ENCODE results near the gene ATP1B2.

ATP1B2 gene

DNA sequence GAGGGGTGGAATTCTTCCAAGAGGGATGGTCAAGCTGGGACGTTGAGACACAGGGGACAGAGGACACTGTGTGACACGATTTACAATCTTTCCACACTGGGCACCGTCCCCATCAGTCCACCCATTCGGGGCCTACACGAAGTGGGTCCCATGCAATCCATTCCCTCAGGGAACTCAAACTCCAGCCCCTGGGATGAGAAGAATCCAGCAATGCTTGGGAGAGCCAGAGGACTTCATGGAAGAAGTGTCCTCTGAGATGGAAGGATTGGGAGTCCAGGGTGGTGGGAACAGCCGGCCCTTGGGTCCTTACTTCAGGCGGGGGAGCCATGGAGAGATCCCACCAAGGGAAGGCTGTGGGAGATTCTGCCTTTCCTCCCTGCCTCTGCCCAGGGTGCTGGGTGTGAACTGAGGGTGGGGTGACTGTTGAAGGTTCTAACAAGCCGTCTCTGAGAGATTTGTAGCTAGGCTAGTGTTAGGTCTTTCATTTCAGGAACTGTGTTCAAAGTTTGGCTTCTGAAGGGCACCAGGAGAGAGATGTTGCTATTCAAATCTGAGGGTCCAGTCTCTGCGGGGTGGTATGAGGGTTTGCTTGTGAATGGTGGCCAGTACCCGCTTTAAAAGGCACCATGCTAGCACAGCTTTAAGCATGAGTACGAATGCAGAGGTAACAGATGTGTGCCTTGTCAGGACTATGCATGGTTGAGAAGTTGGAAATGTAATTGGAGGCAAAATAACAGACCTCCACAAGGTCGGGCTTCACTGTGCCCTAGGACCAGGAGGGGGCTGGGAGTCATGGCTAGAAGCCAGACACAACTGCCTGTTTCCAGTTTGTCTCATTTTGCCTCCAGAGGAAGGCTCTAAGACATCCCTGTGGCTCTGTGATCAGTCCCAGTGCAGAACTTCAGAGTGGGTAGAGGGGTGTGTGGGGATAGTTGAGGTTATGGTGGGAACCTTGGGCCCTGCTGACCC is 1.9 kb downstream of the ATP1B2 start:
- Histone ChIP-seq H3K4me3 (ENCODE audit: low read depth in 1 of 5, low read length in 5 of 5) (no peak overlapping the region), H3K27me3 (ENCODE audit: control insufficient read depth in 5 of 5, insufficient read depth in 4 of 5, low read length in 5 of 5) (peaks cover 13 to 41% (median 34%) of the 10 kb centered on the region in 5 donors), H3K9ac (ENCODE audit: low read length in 5 of 5) (no peak overlapping the region), H3K36me3 (ENCODE audit: control insufficient read depth in 5 of 5, insufficient read depth in 5 of 5, low read length in 5 of 5) (no peaks in the 10 kb centered on the region), H3K27ac (ENCODE audit: low read depth, low read length) (no peak overlapping the region), H3K9me3 (ENCODE audit: control insufficient read depth in 5 of 5, low read length in 5 of 5) (no peaks in the 10 kb centered on the region), H3K4me1 (ENCODE audit: control insufficient read depth in 5 of 5, insufficient read depth in 5 of 5, low read length in 5 of 5) (peaks cover 0 to 21% (median 18%) of the 10 kb centered on the region in 5 donors)

DNA sequence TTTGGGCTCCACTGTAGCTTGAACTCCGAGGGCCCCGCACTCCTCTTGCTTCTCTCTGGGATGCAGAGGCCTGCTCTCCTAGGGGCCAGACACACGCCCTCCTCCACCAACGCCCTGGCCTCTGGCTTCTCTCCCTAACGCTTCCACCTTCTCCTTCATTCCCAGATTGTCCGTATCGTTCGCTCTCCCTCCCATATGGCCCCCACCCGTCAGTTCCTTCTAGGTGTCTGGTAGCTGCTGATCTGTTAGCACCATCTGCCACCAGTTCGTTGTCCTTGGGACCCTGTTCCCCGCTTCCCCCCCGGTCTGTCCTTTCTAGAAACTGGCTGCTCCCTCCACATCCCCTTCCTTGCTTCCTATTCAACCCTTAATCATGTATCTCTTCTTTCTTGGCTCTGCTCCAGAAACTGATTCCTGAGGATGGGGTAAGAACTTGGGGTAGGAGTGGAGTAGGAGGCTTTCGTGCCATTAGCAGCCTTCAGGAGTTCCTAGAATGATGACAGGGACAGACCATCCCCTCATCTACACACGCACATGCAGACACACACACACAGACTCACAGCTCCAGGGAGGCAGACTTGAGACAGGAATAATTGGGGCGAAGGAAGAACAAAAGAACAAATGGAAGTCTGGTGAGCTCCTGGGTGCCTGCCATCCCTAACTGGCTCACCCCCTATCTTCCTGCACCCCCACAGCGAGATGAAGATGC is 4.3 kb downstream of the ATP1B2 start:
- peaks cover 0 to 21% (median 18%) of the 10 kb centered on the region in 5 donors for H3K4me1 ChIP-seq (ENCODE audit: control insufficient read depth in 5 of 5, insufficient read depth in 5 of 5, low read length in 5 of 5)
- no peaks in the 10 kb centered on the region for H3K36me3 ChIP-seq (ENCODE audit: control insufficient read depth in 5 of 5, insufficient read depth in 5 of 5, low read length in 5 of 5)
- H3K9ac ChIP-seq (ENCODE audit: low read length in 5 of 5) = no peak overlapping the region
- no peak overlapping the region for H3K4me3 ChIP-seq (ENCODE audit: low read depth in 1 of 5, low read length in 5 of 5)
- no peak overlapping the region for H3K27ac ChIP-seq (ENCODE audit: low read depth, low read length)
- H3K27me3 ChIP-seq (ENCODE audit: control insufficient read depth in 5 of 5, insufficient read depth in 4 of 5, low read length in 5 of 5) = peaks cover 10 to 38% (median 27%) of the 10 kb centered on the region in 5 donors
- no peaks in the 10 kb centered on the region for H3K9me3 ChIP-seq (ENCODE audit: control insufficient read depth in 5 of 5, low read length in 5 of 5)

DNA sequence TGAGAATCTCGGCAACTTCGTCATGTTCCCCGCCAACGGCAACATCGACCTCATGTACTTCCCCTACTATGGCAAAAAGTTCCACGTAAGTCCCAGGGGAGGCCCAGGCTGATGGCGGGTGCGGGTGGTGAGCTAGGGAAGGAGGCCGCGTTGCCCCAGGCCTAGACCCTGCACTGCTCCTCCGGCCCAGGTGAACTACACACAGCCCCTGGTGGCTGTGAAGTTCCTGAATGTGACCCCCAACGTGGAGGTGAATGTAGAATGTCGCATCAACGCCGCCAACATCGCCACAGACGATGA is 4.8 kb downstream of the ATP1B2 start:
- no peak overlapping the region for H3K27ac ChIP-seq (ENCODE audit: low read depth, low read length)
- H3K36me3 ChIP-seq (ENCODE audit: control insufficient read depth in 5 of 5, insufficient read depth in 5 of 5, low read length in 5 of 5) = no peaks in the 10 kb centered on the region
- H3K4me1 ChIP-seq (ENCODE audit: control insufficient read depth in 5 of 5, insufficient read depth in 5 of 5, low read length in 5 of 5) = peaks cover 0 to 16% (median 13%) of the 10 kb centered on the region in 5 donors
- peaks cover 5 to 33% (median 22%) of the 10 kb centered on the region in 5 donors for H3K27me3 ChIP-seq (ENCODE audit: control insufficient read depth in 5 of 5, insufficient read depth in 4 of 5, low read length in 5 of 5)
- H3K4me3 ChIP-seq (ENCODE audit: low read depth in 1 of 5, low read length in 5 of 5) = no peak overlapping the region
- no peaks in the 10 kb centered on the region for H3K9me3 ChIP-seq (ENCODE audit: control insufficient read depth in 5 of 5, low read length in 5 of 5)
- H3K9ac ChIP-seq (ENCODE audit: low read length in 5 of 5) = no peak overlapping the region

DNA sequence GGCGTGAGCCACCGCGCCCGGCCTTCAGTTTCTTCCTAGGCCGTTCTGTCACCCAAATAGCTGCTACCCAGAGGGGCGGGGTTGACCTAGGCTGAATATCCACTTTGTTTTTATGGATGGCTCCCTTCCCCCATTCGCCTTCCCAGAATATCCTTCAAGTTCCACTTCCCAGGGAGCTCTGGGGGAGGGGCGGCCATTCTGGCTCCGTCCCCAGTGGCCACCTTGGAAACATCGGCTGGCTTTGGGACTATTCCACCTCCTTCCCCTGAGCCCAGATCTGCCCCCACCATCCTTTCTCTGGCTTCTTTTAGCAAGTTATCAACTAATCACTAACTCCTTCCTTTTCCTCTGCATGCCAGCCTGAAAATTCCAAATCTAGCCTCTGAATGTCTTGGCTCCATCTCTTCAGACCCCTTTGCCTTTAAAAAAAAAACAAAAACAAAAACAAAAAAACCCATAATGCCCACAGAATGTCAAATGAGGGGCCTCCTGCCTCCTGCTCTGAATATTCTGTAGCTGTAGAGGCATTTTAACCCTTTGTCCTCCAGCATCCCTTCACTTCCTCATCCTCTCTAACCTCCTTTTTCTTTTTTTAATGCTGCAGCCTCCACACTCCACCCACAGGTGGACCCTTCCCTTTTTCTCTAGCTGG is 6.4 kb downstream of the ATP1B2 start:
- Histone ChIP-seq H3K4me1 (ENCODE audit: control insufficient read depth in 5 of 5, insufficient read depth in 5 of 5, low read length in 5 of 5) (peaks cover 0 to 4% (median 0%) of the 10 kb centered on the region in 5 donors), H3K9ac (ENCODE audit: low read length in 5 of 5) (no peak overlapping the region), H3K36me3 (ENCODE audit: control insufficient read depth in 5 of 5, insufficient read depth in 5 of 5, low read length in 5 of 5) (no peaks in the 10 kb centered on the region), H3K27ac (ENCODE audit: low read depth, low read length) (no peak overlapping the region), H3K4me3 (ENCODE audit: low read depth in 1 of 5, low read length in 5 of 5) (no peak overlapping the region), H3K9me3 (ENCODE audit: control insufficient read depth in 5 of 5, low read length in 5 of 5) (no peaks in the 10 kb centered on the region), H3K27me3 (ENCODE audit: control insufficient read depth in 5 of 5, insufficient read depth in 4 of 5, low read length in 5 of 5) (peaks cover 0 to 18% (median 12%) of the 10 kb centered on the region in 5 donors)

DNA sequence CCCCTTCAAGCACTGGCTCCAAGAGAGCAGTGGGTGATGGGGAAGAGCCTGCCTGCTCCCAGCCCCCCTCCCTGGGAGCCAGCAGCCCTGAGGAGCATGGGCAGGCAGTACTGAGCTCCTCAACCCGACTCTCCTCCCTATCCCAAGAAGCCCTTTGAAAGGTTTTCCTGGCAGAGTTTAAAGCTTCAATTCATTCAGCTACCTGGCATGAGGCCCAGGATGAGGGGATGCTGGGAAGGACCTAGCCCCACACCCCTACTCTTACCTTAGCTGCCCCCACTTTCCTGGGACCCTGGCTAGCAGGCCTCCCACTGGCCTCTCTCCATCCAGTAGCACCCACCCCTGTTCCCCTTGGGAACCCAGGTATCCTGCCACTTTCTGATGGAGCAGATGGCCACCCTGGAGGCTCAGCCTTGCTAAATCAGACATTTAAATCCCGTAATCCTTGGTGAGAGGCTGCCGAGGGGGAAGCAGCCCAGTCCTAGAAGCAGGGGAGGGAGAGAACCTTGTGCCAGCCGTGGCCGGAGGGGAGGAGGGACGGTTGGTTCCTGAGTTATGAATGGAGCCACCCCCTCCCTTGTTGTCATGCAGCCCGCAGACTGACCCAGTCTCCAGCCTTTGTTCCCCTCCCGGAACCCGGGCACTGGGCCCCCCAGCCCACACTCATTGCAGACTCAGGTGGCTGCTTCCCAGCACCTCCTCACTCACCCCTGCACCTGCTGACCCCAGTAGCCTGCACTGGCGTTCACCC is 17.1 kb downstream of the ATP1B2 start:
- peaks cover 0 to 66% (median 45%) of the 10 kb centered on the region in 5 donors for H3K36me3 ChIP-seq (ENCODE audit: control insufficient read depth in 5 of 5, insufficient read depth in 5 of 5, low read length in 5 of 5)

DNA sequence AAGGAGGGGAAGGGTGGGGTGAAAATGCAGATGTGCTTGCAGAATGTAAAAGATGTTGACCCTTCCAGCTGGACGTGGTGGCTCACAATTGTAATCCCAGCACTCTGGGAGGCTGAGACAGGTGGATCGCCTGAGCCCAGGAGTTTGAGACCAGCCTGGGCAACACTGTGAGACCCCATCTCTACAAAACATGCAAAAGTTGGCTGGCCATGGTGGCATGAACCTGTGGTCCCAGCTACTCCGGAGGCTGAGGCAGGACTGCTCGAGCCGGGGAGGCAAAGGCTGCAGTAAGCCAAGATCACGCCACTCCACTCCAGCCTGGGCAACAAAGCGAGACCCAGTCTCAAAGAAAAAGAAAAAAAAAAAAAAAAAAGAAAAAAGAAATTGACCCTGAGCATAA is 17.8 kb downstream of the ATP1B2 start:
- Histone ChIP-seq H3K4me3 (ENCODE audit: low read depth in 1 of 5, low read length in 5 of 5) (no peak overlapping the region), H3K9ac (ENCODE audit: low read length in 5 of 5) (no peak overlapping the region), H3K36me3 (ENCODE audit: control insufficient read depth in 5 of 5, insufficient read depth in 5 of 5, low read length in 5 of 5) (peaks cover 4 to 72% (median 52%) of the 10 kb centered on the region in 5 donors), H3K9me3 (ENCODE audit: control insufficient read depth in 5 of 5, low read length in 5 of 5) (peaks cover 3 to 5% (median 4%) of the 10 kb centered on the region in 5 donors), H3K27ac (ENCODE audit: low read depth, low read length) (no peak overlapping the region), H3K27me3 (ENCODE audit: control insufficient read depth in 5 of 5, insufficient read depth in 4 of 5, low read length in 5 of 5) (no peaks in the 10 kb centered on the region), H3K4me1 (ENCODE audit: control insufficient read depth in 5 of 5, insufficient read depth in 5 of 5, low read length in 5 of 5) (no peaks in the 10 kb centered on the region)

More for the DNA sequence above, 17.1 kb downstream of the ATP1B2 start:
- no peaks in the 10 kb centered on the region for H3K27me3 ChIP-seq (ENCODE audit: control insufficient read depth in 5 of 5, insufficient read depth in 4 of 5, low read length in 5 of 5)
- H3K9ac ChIP-seq (ENCODE audit: low read length in 5 of 5) = no peak overlapping the region
- H3K4me3 ChIP-seq (ENCODE audit: low read depth in 1 of 5, low read length in 5 of 5) = no peak overlapping the region
- no peaks in the 10 kb centered on the region for H3K9me3 ChIP-seq (ENCODE audit: control insufficient read depth in 5 of 5, low read length in 5 of 5)
- no peak overlapping the region for H3K27ac ChIP-seq (ENCODE audit: low read depth, low read length)
- no peaks in the 10 kb centered on the region for H3K4me1 ChIP-seq (ENCODE audit: control insufficient read depth in 5 of 5, insufficient read depth in 5 of 5, low read length in 5 of 5)

DNA sequence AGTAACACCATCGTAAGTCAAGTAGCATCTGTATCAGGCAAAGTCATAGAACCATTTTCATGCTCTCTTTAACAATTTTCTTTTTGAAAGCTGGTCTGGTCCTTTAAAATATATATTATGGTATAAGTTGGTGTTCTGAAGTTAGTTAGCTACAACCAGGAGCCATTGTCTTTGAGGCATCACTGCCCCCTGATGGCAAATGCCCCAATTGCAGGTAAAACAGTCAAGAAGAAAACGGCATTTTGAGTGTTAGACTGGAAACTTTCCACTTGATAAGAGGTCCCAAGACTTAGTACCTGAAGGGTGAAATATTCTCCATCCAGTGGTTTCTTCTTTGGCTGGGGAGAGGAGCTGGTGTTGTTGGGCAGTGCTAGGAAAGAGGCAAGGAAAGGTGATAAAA is 22.5 kb downstream of the ATP1B2 start:
- Histone ChIP-seq H3K9me3 (ENCODE audit: control insufficient read depth in 5 of 5, low read length in 5 of 5) (peaks cover 3 to 10% (median 9%) of the 10 kb centered on the region in 5 donors), H3K27me3 (ENCODE audit: control insufficient read depth in 5 of 5, insufficient read depth in 4 of 5, low read length in 5 of 5) (no peaks in the 10 kb centered on the region), H3K9ac (ENCODE audit: low read length in 5 of 5) (no peak overlapping the region), H3K4me1 (ENCODE audit: control insufficient read depth in 5 of 5, insufficient read depth in 5 of 5, low read length in 5 of 5) (no peaks in the 10 kb centered on the region), H3K27ac (ENCODE audit: low read depth, low read length) (no peak overlapping the region), H3K36me3 (ENCODE audit: control insufficient read depth in 5 of 5, insufficient read depth in 5 of 5, low read length in 5 of 5) (peaks cover 4 to 74% (median 64%) of the 10 kb centered on the region in 5 donors), H3K4me3 (ENCODE audit: low read depth in 1 of 5, low read length in 5 of 5) (no peak overlapping the region)

DNA sequence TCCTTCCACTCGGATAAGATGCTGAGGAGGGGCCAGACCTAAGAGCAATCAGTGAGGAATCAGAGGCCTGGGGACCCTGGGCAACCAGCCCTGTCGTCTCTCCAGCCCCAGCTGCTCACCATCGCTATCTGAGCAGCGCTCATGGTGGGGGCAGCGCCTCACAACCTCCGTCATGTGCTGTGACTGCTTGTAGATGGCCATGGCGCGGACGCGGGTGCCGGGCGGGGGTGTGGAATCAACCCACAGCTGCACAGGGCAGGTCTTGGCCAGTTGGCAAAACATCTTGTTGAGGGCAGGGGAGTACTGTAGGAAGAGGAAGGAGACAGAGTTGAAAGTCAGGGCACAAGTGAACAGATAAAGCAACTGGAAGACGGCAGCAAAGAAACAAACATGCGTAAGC is 24.2 kb downstream of the ATP1B2 start:
- no peaks in the 10 kb centered on the region for H3K27me3 ChIP-seq (ENCODE audit: control insufficient read depth in 5 of 5, insufficient read depth in 4 of 5, low read length in 5 of 5)
- H3K4me3 ChIP-seq (ENCODE audit: low read depth in 1 of 5, low read length in 5 of 5) = no peak overlapping the region
- no peaks in the 10 kb centered on the region for H3K4me1 ChIP-seq (ENCODE audit: control insufficient read depth in 5 of 5, insufficient read depth in 5 of 5, low read length in 5 of 5)
- peaks cover 3 to 10% (median 9%) of the 10 kb centered on the region in 5 donors for H3K9me3 ChIP-seq (ENCODE audit: control insufficient read depth in 5 of 5, low read length in 5 of 5)
- peaks cover 4 to 57% (median 48%) of the 10 kb centered on the region in 5 donors for H3K36me3 ChIP-seq (ENCODE audit: control insufficient read depth in 5 of 5, insufficient read depth in 5 of 5, low read length in 5 of 5)
- no peak overlapping the region for H3K9ac ChIP-seq (ENCODE audit: low read length in 5 of 5)
- no peak overlapping the region for H3K27ac ChIP-seq (ENCODE audit: low read depth, low read length)

DNA sequence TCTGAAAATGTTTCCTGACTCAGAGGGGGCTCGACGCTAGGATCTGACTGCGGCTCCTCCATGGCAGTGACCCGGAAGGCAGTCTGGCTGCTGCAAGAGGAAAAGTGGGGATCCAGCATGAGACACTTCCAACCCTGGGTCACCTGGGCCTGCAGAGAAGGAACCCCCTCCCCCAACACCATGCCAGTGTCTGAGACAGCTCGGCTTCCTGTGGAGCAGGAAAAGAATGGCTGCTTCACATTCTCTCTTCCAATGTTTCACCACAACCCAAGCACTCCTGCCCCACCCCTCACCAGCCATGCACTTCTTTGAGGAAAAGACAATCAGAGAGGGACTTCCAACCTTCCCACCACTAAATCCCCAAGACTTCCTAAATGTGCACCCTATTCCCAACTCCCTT is 25.8 kb downstream of the ATP1B2 start:
- peaks cover 3 to 10% (median 9%) of the 10 kb centered on the region in 5 donors for H3K9me3 ChIP-seq (ENCODE audit: control insufficient read depth in 5 of 5, low read length in 5 of 5)
- peaks cover 4 to 42% (median 37%) of the 10 kb centered on the region in 5 donors for H3K36me3 ChIP-seq (ENCODE audit: control insufficient read depth in 5 of 5, insufficient read depth in 5 of 5, low read length in 5 of 5)

More for the DNA sequence above, 25.8 kb downstream of the ATP1B2 start:
- Histone ChIP-seq H3K4me3 (ENCODE audit: low read depth in 1 of 5, low read length in 5 of 5) (no peak overlapping the region), H3K27me3 (ENCODE audit: control insufficient read depth in 5 of 5, insufficient read depth in 4 of 5, low read length in 5 of 5) (no peaks in the 10 kb centered on the region), H3K9ac (ENCODE audit: low read length in 5 of 5) (no peak overlapping the region), H3K27ac (ENCODE audit: low read depth, low read length) (no peak overlapping the region), H3K4me1 (ENCODE audit: control insufficient read depth in 5 of 5, insufficient read depth in 5 of 5, low read length in 5 of 5) (no peaks in the 10 kb centered on the region)
